Gastrocnemius medialis (tissue), 4 donors: ENCODE measurements around the gene HDAC5.

Experiments used
- CTCF ChIP-seq, 5 experiments: fragments of 450-650 bp in 3 of 5; fragments of 200-600 bp in 2 of 5; sonication (generic) in 2 of 5; IDR thresholded peaks in 4 of 5; conservative IDR thresholded peaks in 1 of 5; 1 replicate in 4 of 5; 2 replicates in 1 of 5; pipeline ENCODE4 v1.5.1; 2016 to 2019; ENCODE audit warnings: antibody characterized with exemption in 5 of 5, mild to moderate bottlenecking in 3 of 5, moderate library complexity in 3 of 5
- POLR2A ChIP-seq, 2 donors: fragments of 450-650 bp; IDR thresholded peaks; one replicate each; pipeline ENCODE4 v1.6.1; 2017; ENCODE audit warnings: antibody characterized with exemption in 2 of 2, mild to moderate bottlenecking in 2 of 2, moderate library complexity in 2 of 2

- TF ChIP-seq POLR2A (IDR thresholded peaks at IDR 0.05), result no peak
- no peak for TF ChIP-seq CTCF (IDR thresholded peaks at IDR 0.05 in 4 of 5, conservative IDR thresholded peaks at IDR 0.05 in 1 of 5)
Observed at GRCh38 chr17:44105941-44106340, 17.5 kb downstream of the HDAC5 start.
